Heart left ventricle (tissue), 16 donors: Measurements from ENCODE around the gene TP53RK. TPM values are rescaled to one million over a fixed set of nuclear protein-coding genes. Genes with fewer than 3 reads are reported as not detected.

Experiments
- ATAC-seq, 4 donors: fragments of 200-7000 bp; cut with Tn5 transposase; one replicate each; pipeline ENCODE4 v1.9.1; 2020 to 2022; ENCODE audit warnings: moderate library complexity in 4 of 4, mild to moderate bottlenecking in 3 of 4, moderate number of reproducible peaks in 1 of 4
- DNase-seq, 5 donors: peaks; one replicate each; pipeline ENCODE4 v3.0.0-alpha.2; 2020
- H3K27ac ChIP-seq, 12 donors: fragments of 200-600 bp; sonication (generic) in 4 of 12; one replicate each; pipeline versions ENCODE4 v1.5.0 to v1.8.0; 2016 to 2022; ENCODE audit warnings: mild to moderate bottlenecking in 2 of 12
- H3K27me3 ChIP-seq, 9 donors: fragments of 200-600 bp; sonication (generic) in 2 of 9; one replicate each; pipeline versions ENCODE4 v1.5.1 to v1.8.0; 2016 to 2022; ENCODE audit warnings: mild to moderate bottlenecking in 3 of 9
- H3K36me3 ChIP-seq, 9 donors: fragments of 200-600 bp; sonication (generic) in 2 of 9; one replicate each; pipeline versions ENCODE4 v1.5.0 to v1.8.0; 2018 to 2022; ENCODE audit warnings: mild to moderate bottlenecking in 2 of 9
- H3K4me1 ChIP-seq, 12 donors: fragments of 200-600 bp; sonication (generic) in 4 of 12; one replicate each; pipeline versions ENCODE4 v1.5.0 to v1.8.0; 2016 to 2022; ENCODE audit warnings: mild to moderate bottlenecking in 3 of 12
- H3K4me3 ChIP-seq, 12 donors: fragments of 200-600 bp; sonication (generic) in 4 of 12; one replicate each; pipeline versions ENCODE4 v1.5.0 to v1.8.0; 2017 to 2022; ENCODE audit warnings: mild to moderate bottlenecking in 9 of 12, moderate library complexity in 4 of 12
- H3K9me3 ChIP-seq, 12 donors: fragments of 200-600 bp; sonication (generic) in 4 of 12; one replicate each; pipeline versions ENCODE4 v1.5.0 to v1.8.0; 2016 to 2022; ENCODE audit warnings: mild to moderate bottlenecking in 1 of 12
- POLR2A ChIP-seq, 2 donors: fragments of 450-650 bp; IDR thresholded peaks; one replicate each; pipeline ENCODE4 v1.6.1; 2017; ENCODE audit warnings: antibody characterized with exemption in 2 of 2, mild to moderate bottlenecking in 2 of 2, moderate library complexity in 2 of 2
- WGBS, 4 donors: extraction: QIAGEN DNeasy Blood & Tissue Kit in 2 of 4; methylation state at CpG; one replicate each; pipeline versions ENCODE4 v1.1.5 to v1.1.7; 2013 to 2018; 5-methylcytosine and 5-hydroxymethylcytosine counted together
- intact Hi-C, 10 donors: fragments of 100-400 bp; cut with DNase I; formaldehyde crosslinking; loops; one replicate each; pipeline versions ENCODE4 v1.11.1 to v1.14.2; 2022
- polyA plus RNA-seq, 2 donors: library from polyadenylated mRNA; stranded (reverse); fragments of 200-250 nt; gene quantifications; one replicate each; pipeline ENCODE4 v1.2.3, GENCODE V29; 2013
- total RNA-seq, 9 donors: library from RNA; depleted of rRNA in 2 of 9; stranded (reverse); fragments of >200 nt in 2 of 9; fragmentation: NEBNext Ultra II Directional in 3 of 9; extraction: Animal tissue kit (Norgen Biotek cat#: 25700) in 3 of 9; gene quantifications; one replicate each; pipeline versions ENCODE4 v1.1.0 to v1.2.4, GENCODE V29; 2016 to 2023
- TF ChIP-seq, protein P1 (sequence below), 12 donors: fragments of 200-600 bp; sonication (generic) in 4 of 12; IDR thresholded peaks; one replicate each; pipeline versions ENCODE4 v1.5.0 to v1.8.0; 2018 to 2022; ENCODE audit warnings: antibody characterized with exemption in 12 of 12, mild to moderate bottlenecking in 5 of 12
- donor health status: ischemic (EF 13 %, LVEDD 7.1; RV severe dilation, severe dysfunction).
- donor health status: healthy with polysubstance abuse.
- donor health status: DM: no; HTN: yes; CAD: no.
- donor health status: DM: no; HTN: no; CAD: no.
- donor health status: ischemic (EF 25% LVEDD 6.9; RV normal size, moderate dysfunction).
- donor health status: ischemic (EF 25% LVEDD 5.7; RV mildly dilated, moderate dysfunction).
- donor health status: healthy.
- donor health status: DM: yes; HTN: yes; CAD: no.
- donor health status: ischemic (EF 35%, LVEDD 5.7; RV mildly dilated, moderate dysfunction).
- donor health status: nonischemic (EF 11% LVEDD 7.7; RV severe dilation, severe dysfunction).
- donor health status: DM: yes; HTN: yes; CAD: no.
- donor health status: PGD.
- donor health status: ischemic (EF 29% LVEDD 5.4; RV normal size, mild dysfunction).
- donor health status: nonischemic (EF 23%, LVEDD 6.1; RV moderate dilation, normal function).

TP53RK gene
- total and polyA plus RNA-seq, 11 donors, result 5.0 to 10.8 (median 7.9) TPM

GRCh38 chr20:46649965-46650542, 39.2 kb downstream of the TP53RK start:
- peaks cover 0 to 7% (median 0%) of the 10 kb centered on the region in 12 donors for H3K4me1 ChIP-seq
- H3K36me3 ChIP-seq, result no peaks in the 10 kb centered on the region
- no peak overlapping the region for H3K4me3 ChIP-seq
- intact Hi-C loops, result no loop called here
- WGBS, 4 donors, result 90 to 95% (median 91%) methylated on average over 9 of the region's 9 CpGs
- no peak overlapping the region for H3K27ac ChIP-seq
- H3K27me3 ChIP-seq, result peaks cover 0 to 35% (median 12%) of the 10 kb centered on the region in 9 donors
- TF ChIP-seq, protein P1, sequence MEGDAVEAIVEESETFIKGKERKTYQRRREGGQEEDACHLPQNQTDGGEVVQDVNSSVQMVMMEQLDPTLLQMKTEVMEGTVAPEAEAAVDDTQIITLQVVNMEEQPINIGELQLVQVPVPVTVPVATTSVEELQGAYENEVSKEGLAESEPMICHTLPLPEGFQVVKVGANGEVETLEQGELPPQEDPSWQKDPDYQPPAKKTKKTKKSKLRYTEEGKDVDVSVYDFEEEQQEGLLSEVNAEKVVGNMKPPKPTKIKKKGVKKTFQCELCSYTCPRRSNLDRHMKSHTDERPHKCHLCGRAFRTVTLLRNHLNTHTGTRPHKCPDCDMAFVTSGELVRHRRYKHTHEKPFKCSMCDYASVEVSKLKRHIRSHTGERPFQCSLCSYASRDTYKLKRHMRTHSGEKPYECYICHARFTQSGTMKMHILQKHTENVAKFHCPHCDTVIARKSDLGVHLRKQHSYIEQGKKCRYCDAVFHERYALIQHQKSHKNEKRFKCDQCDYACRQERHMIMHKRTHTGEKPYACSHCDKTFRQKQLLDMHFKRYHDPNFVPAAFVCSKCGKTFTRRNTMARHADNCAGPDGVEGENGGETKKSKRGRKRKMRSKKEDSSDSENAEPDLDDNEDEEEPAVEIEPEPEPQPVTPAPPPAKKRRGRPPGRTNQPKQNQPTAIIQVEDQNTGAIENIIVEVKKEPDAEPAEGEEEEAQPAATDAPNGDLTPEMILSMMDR (IDR thresholded peaks at IDR 0.05), result no peak
- no peak for TF ChIP-seq POLR2A (IDR thresholded peaks at IDR 0.05)
- H3K9me3 ChIP-seq, result no peaks in the 10 kb centered on the region
- DNase-seq (no peak), ATAC-seq (no peak)

GRCh38 chr20:46649650-46649949, 39.6 kb downstream of the TP53RK start:
- DNase-seq (no peak), ATAC-seq (no peak)
- Histone ChIP-seq H3K36me3 (no peaks in the 10 kb centered on the region), H3K4me1 (peaks cover 0 to 7% (median 0%) of the 10 kb centered on the region in 12 donors), H3K27ac (no peak overlapping the region), H3K9me3 (no peaks in the 10 kb centered on the region), H3K4me3 (no peak overlapping the region), H3K27me3 (peaks cover 0 to 31% (median 12%) of the 10 kb centered on the region in 9 donors)
- WGBS, 4 donors, result 60 to 76% (median 67%) methylated on average over 3 of the region's 3 CpGs
- intact Hi-C loops, result no loop called here
- TF ChIP-seq POLR2A (IDR thresholded peaks at IDR 0.05), result no peak
- TF ChIP-seq, protein P1 (IDR thresholded peaks at IDR 0.05), result no peak

- no peak for TF ChIP-seq POLR2A (IDR thresholded peaks at IDR 0.05)
- TF ChIP-seq, protein P1 (IDR thresholded peaks at IDR 0.05), result no peak
Observed at GRCh38 chr20:46648903-46649649, 40.2 kb downstream of the TP53RK start.

DNA sequence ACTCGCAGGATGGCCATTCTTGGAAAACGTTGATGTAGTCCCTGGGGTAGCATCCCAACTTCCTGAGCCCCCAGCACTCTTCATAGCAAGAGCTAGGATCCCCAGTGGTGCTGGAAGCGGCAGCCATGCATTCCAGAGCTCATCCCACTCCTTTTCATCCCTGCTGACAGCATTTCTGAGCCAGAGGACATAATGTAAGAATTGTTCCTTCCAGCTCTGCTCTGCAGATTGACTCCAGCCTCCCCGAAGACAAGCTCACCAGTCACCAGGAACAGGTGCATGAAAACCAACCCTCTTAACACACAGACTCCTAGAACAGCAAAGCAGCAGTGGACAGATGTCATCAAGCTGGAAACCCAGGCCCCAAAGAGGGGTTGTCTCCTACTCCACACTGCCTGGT, 41.8 kb downstream of the TP53RK start:
- Histone ChIP-seq H3K9me3 (no peaks in the 10 kb centered on the region), H3K27ac (no peak overlapping the region), H3K27me3 (peaks cover 0 to 25% (median 12%) of the 10 kb centered on the region in 9 donors), H3K4me3 (no peak overlapping the region), H3K4me1 (peaks cover 0 to 7% (median 0%) of the 10 kb centered on the region in 12 donors), H3K36me3 (no peaks in the 10 kb centered on the region)
- TF ChIP-seq, protein P1 (IDR thresholded peaks at IDR 0.05), result no peak
- no peak for TF ChIP-seq POLR2A (IDR thresholded peaks at IDR 0.05)
- ATAC-seq (no peak), DNase-seq (no peak)
- intact Hi-C loops, result no loop called here
- 49 to 68% (median 53%) methylated on average over 4 of the region's 4 CpGs for WGBS, 4 donors

More at GRCh38 chr20:46648903-46649649, 40.2 kb downstream of the TP53RK start:
- H3K4me3 ChIP-seq, result no peak overlapping the region
- no peak for ATAC-seq
- peaks cover 0 to 29% (median 12%) of the 10 kb centered on the region in 9 donors for H3K27me3 ChIP-seq
- DNase-seq, result no peak
- intact Hi-C loops, result no loop called here
- no peak overlapping the region for H3K27ac ChIP-seq
- no peaks in the 10 kb centered on the region for H3K36me3 ChIP-seq
- WGBS, 4 donors, result 65 to 70% (median 67%) methylated on average over 8 of the region's 8 CpGs
- H3K9me3 ChIP-seq, result no peaks in the 10 kb centered on the region
- H3K4me1 ChIP-seq, result peaks cover 0 to 7% (median 0%) of the 10 kb centered on the region in 12 donors
